Measurements from ENCODE around the gene SMYD2.
A peak's percentile ranks its signal among the peaks of the same experiment; 100 is the strongest.

Gene SMYD2

DNA sequence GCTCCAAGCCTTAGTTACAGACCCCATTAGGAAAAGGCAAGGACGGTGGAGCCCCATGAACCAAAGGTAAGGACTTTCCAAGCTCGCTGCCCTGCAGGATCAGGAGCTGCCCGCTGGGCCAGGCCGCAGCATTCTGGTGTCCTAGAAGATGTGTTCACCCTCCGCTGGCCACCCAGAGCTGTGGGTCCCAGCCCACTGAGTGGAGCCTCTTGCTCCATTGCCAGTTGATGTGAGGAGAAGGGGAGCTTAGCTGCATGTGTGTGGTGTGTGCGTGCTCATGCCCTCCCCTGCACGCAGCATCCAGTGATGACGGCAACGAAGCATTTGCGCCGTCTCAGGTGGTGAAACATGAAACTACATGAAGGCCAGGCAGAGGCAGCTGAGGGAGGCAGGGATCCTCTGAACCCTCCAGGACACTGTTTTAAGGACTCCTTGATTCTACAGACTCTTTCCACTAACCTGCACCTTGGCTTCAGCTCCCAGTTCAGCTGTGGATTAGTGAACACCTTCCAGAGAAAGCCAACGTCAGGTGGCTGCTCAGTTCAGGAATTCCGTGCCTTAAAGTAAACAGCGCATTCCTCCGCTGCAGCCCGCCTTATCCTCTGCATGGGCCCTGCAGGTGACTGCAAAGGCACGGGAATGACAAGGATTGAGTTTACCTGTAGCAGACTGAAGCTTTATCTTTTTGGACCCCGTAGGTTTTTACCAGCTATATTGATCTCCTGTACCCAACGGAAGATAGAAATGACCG lies 48.7 kb downstream of the SMYD2 start:
- no peak for DNase-seq (ENCODE audit: low spot score)

DNA sequence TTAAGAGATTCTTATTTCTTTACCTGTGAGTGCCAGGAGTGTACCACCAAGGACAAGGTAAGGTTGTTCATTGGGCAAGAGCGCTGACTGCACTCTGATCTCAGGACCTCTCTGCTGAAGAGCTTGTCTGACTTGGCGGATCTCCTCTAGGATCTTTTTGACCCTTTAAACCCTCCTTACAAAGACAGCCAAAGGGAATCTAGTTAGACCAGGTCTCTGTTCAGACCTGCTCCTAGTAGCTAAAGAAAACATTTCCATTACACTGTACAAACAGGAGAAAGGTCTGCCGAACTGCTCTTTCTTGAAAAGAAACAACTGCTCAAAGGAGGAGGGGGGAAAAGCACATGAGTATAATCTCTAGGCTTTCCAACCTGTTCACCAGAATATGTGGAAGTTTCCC lies 49.3 kb downstream of the SMYD2 start:
- no peak for DNase-seq (ENCODE audit: low spot score)

DNA sequence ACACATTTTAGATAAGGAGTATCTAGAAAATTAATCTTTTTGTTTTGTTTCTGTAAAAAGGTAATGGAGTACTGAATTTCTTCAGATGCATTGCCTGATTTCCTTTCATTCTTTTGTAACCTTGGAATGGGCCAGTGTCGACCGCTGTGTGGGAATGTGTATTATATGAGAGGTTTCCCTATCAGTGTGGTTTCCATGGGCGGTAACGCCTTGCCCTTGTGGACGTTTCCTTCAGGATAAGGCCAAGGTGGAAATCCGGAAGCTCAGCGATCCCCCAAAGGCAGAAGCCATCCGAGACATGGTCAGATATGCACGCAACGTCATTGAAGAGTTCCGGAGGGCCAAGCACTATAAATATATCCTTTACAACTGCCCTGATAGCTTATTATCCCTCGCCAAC lies 49.8 kb downstream of the SMYD2 start:
- DNase-seq (ENCODE audit: low spot score), result no peak

DNA sequence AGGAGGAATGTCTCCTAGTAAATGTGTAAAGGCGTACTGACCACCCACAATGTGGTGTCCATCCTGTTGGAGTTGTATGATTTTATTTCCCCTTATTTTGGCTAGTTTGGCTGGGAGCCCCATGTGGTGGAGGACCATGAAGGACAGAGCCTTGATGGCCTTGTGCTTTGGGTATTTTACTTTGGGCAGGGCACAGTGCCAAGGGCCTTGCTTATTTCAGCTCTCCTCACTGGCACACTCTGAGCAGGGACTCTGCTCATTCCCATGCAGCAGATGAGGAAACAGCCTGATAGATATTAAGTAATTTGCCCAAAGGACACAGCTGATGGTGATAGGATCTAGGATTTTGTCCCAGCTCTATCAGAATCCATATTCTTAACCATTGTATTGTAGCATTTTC lies 50.2 kb downstream of the SMYD2 start:
- no peak for DNase-seq (ENCODE audit: low spot score)

DNA sequence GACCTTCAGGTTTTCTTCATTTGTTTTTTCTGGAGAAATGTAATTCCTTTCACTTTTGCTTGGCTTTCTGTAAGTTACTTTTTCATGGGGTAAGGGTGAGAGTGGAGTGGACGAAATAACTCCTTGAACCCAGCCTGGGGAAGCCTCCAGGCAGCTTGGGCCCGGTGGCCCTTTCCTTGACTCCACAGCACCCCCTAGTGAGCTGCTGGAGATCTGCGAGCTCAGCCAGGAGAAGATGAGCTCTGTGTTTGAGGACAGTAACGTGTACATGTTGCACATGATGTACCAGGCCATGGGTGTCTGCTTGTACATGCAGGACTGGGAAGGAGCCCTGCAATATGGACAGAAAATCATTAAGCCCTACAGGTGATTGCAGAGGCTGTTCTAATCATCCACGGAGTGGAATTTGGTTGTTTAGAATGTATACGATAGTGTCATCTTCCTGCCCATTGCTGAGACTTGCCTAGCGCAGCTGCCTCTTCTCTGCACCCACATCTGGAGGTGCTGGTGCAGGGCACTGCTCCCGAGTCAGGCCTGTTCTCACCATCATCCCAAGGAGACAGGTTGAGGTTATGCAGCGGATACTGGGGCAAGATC lies 51.0 kb downstream of the SMYD2 start:
- peak; percentile 39 for DNase-seq (ENCODE audit: low spot score)

DNA sequence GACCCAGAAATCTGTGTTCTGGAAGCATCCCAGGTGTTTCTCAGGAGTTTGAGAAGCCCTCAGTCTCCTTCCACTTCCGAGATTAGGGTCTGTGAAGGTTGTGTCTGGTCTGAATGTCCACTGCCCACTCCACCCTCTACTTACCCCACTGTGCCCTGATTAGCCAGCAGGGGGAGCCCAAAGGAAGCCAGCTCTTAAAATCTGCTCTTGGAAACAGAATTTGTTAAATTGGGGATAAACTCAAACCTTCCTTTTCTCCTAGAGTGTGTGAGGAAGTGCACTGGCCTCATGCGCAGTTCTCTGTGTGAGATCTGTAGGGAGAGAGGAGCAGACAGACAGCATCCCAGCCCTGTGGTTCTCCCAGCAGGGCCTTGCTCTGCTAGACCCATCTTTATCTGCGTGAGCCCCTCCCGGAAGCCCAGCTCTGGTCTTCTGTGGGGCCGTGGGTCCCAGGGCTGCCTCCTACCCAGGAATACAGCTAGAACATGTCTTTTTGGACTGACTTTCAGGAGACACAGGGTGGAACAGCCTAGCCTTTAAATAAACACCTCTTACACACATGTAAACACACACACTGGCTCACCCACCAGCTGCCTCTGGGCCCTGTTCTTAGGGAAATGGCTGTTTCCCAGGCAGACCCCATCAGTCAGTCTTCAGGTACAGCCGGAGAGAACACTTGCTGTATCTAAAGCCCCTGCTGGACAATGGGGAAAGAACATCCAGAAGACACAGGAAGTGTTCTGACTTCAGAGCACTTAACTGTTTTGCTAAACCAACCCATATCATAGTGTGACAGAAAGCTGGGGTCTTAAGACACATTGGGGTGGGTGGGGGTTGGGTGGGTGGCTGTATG lies 52.2 kb downstream of the SMYD2 start:
- peak; percentile 32 for DNase-seq (ENCODE audit: low spot score)

DNA sequence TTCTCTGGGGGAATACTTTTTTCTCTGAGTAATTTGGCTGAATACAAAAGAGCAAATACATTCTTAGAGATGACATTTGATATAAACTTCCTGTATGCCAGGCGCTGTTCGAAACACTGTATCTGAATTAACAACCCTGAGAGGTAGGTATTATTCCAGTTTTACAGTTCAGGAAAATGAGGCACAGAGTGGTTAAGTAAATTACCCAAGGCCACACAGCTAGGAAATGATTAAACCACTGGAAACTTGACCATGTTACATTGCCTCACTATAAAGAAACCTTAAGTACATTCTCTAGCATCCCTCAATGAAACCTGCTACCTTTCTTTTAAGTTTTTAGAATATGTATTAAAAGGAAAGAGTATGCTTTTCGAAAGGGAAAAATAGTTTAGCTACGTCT lies 54.6 kb downstream of the SMYD2 start:
- no peak for DNase-seq (ENCODE audit: low spot score)

DNA sequence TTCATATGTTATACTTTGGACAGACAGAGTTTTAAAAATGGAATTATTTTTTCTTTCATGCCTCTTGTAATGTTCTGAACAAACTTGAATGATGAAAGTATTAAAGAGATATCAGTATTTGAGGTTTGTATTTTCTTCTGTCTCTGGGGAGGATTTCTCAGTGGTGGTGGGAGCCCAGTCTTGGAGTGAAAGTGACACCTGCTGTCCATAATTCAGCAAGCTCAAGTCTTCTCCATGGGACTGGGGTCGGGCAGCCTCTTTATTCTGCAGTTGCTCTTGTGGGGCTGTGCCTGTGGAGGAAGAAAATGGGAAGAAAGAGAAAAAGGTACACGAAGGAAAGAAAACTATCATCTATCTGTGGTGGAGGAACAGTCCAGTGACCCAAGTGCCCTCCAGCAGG lies 56.1 kb downstream of the SMYD2 start:
- no peak for DNase-seq (ENCODE audit: low spot score)

DNA sequence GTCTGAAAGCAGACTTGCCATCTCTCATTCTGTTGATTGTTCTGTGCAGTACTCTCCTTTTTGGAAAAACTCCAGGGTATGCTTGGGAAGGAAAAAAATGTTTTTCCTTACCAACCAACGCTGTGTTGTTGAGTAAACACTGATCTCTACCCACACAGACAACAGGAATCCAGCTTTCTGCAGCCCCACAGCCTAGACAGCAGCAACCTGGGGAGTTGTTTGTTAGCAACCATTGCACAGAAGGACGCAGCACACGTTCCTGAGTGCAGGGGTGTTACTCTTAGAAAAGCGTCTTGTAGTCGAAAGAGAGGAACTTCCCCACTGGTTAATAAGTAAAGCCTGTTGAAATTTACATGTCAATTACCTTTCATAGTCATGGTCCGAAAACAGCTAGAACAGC lies 56.6 kb downstream of the SMYD2 start:
- no peak for DNase-seq (ENCODE audit: low spot score)

DNA sequence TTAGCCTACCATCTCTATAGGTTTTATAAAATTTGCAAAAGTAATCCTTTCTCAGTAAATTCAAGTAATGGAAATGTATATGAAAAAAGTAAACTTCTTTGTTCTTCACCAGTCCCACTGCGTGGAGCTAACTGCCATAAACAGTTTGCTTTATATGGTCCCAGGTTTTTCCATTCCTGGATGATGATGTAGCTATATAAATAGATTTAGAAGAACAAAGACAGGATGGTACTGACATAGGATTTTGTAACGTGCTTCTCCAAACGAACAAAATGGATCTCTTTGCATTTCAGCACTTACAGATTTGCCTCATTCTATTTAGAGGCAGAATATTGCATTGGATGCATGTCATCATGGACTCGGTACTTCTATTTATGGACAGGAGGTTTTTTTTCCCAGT lies 57.3 kb downstream of the SMYD2 start:
- DNase-seq (ENCODE audit: low spot score), result no peak

DNA sequence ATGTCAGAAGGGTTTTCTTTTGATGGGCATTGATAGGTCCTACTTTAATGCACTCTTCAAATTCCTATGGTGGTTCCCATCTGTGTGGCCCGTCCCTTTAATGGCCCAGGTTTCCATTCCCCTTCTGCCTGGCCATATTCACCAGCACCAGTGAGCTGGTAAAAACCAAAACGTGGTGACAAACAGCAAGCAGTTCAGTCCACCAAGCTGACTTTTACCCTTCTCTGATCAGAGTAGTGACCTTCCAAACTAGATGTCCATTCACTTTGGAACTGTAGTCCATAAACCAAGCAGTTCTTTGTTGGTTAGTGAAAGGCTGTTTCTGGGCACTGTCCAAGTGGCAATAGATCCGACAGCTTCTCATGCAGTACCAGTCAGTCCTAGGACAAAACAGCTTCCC lies 60.5 kb downstream of the SMYD2 start:
- no peak for DNase-seq (ENCODE audit: low spot score)

DNA sequence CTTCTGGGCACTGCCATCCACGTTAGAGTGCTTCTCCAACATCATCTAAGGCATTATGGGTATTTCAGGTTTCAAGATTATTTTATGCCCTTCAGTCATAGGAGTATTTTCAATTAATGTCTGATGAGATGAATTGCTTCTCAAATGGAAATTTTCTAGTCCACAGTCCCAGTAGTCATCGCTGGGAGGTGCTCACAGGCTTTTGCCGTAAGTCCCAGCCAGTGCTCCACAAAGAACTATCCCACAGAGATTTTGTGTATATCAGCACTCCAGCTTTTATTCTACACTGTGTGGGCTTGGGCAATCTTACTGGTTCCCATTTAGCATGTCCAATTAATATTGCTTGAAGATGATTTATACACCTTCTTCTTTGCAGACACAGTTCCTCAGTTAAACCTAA lies 61.0 kb downstream of the SMYD2 start:
- DNase-seq (ENCODE audit: low spot score), result no peak

DNA sequence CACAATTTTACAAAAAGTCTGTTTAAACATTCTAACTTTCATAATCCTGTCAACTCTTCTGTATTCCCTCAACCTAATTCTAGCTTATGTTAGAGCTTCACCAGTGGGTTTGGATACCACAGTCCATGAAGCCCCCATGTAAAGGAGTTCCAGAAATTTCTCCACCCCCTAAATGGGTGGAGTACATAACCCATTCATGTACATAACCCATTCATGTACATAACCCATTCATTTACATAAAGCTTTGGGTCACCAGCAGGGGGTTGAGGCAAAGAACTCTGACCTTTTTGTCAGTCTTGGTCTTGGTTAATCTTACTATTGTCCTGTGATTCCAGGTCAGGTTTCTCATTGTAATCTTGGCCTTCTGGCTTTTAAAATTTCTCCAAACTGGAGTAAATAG lies 61.6 kb downstream of the SMYD2 start:
- no peak for DNase-seq (ENCODE audit: low spot score)

DNA sequence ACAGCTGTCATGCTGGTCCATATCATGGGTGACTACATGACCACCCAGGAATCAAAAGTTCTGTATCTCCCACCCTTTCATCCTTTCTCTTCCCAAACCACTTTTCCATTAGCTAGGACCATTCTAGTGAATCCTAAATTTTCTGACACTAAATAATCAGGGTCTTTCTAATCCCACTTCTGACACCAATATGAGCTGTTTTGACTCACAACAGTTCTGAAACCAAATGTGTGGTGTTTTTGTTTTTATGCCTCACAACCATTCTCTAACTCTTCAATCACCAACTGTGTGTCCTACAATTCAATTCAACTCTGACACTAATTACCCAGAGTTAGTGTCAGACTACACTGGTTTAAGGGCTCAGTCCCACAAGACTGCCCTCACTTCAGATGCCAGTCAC lies 63.9 kb downstream of the SMYD2 start:
- no peak for DNase-seq (ENCODE audit: low spot score)

DNA sequence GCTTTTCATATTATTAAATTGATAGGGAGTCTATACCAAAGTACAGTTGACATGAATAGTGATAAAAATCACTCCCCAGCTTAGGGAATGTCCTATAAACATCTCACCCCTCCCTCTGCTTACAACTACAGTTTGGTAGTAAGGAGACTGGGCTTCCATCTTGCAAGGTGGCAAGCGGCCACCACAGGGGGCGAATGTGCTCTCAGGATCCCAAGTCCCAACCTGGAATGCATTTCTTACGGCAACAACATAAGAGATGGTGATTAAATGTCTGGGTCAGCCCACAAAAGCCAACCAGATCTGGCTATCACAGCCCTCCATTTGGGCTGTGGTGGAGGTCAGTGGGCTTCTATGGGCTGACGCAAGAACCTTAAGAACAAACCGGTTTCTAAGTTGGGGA lies 68.0 kb downstream of the SMYD2 start:
- DNase-seq (ENCODE audit: low spot score), result no peak

DNA sequence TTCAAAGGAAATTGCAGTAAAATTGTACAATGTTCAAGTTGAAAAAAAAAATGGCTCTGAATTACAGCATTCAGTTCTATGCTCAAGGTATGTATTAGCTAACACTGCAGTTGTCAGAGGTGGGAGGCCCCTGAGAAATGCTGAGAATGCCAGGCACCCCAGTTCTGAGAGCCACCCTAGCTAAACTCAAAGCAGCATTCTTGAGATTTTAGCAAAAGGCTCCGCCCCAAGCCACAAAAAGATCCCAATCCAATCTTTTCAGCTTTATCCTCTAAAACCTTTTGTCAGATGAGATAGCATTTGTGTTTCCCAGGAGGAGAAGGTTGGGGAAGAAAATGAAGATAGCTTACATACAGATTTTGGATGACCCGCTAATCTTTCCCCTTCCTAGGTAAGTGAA lies 68.8 kb downstream of the SMYD2 start:
- no peak for DNase-seq (ENCODE audit: low spot score)

DNA sequence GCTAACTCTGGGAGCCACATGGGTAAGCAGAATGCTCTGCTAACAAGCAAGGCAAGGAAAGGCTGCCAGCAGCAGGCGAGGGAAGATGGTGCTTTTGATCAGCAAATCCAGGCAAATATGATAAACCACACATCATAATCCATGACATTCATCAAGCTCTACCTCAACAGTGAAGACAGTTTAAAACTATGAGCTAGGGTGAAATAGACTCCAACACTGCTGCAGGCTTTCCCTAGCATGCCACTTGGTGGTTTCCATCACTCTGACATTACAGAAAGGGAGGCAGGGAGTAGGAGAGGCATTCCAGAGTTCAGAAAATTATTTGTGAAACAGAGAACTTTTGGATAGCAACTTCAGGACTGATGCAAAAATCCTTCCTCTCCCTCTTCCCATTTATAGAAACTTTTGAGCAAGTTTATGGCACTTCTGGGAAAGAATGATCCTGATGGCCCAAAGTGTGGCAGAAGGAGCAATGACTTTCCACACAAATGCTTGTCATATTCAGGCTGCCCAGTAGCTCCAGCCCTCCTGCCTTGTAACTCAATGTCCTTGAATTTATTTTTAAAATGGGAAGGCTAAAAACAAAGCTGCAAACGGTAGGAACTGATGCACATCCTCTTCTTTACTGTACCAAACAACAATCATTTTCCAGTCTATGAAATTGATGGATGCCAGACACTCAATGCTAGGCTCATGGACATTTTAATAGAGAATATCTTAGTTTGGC lies 70.8 kb downstream of the SMYD2 start:
- DNase-seq (ENCODE audit: low spot score), result no peak

DNA sequence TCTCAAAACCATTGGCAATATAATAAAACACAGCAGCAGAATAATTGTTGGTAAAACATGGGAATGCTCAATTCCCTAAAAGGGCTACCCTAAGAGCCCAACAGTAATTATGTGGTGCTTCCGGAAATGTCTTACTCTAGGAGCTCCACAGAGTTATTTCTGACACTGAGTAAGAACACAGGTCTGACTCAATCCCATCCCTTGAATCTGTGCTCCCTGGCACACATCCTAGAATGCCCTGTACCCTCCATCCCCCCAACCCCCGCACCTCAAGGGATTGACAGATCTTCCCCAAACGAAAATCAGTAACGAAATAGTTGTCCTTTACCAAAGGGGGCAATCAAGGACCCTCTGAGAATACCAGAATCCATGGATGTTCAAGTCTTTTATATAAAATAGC lies 71.9 kb downstream of the SMYD2 start:
- no peak for DNase-seq (ENCODE audit: low spot score)

DNA sequence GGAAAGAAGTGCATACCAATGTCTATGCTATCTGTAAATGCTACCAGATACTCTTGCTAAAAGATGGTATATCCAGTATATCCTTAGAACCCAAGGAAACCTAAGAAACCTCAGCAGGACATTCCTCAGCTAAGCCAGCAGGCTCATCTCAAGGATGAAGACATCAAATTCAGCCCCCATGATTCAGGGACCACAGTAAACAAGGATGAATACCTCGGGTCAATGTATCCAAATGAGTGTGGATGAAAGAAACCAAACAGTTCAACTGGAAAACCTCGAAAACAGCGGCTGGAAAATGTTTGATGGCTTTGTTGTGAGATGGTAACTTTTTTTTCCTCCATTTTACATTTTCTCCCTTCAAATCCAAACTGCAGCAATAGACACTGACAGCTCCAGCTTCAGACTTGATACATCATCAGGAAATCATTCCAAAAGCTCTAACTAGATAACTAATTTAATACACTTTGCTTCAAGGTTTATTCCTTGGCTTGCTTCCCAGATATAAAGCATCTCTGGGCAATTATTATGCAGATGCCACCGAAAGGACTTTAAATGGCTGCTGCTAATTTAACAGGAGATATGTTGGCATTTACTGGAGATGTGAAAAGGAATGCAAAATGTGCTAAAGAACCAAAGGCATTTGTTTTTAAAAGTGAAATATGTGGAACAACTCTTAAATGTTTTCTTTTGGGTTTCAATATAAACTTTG lies 73.6 kb downstream of the SMYD2 start:
- DNase-seq (ENCODE audit: low spot score), result no peak

DNA sequence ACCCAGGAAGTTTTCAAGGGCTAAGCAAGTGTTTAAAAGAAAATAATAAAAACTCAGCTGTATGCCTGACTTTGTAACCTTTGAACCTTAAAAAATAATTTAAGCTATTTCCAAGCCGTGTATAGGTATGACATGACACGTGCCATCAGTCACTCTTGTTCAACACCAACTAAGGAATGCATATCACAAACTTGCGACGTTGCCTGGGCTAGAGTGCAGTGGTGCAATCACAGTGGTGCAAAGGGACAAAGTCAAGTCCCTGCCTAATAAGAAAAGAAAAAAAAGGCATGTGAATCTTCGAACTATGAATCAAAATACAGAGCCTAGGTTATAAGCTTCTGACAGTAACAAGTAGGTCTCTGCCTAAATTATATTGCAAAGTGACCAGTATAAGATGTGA lies 79.2 kb downstream of the SMYD2 start:
- DNase-seq (ENCODE audit: low spot score), result no peak

DNA sequence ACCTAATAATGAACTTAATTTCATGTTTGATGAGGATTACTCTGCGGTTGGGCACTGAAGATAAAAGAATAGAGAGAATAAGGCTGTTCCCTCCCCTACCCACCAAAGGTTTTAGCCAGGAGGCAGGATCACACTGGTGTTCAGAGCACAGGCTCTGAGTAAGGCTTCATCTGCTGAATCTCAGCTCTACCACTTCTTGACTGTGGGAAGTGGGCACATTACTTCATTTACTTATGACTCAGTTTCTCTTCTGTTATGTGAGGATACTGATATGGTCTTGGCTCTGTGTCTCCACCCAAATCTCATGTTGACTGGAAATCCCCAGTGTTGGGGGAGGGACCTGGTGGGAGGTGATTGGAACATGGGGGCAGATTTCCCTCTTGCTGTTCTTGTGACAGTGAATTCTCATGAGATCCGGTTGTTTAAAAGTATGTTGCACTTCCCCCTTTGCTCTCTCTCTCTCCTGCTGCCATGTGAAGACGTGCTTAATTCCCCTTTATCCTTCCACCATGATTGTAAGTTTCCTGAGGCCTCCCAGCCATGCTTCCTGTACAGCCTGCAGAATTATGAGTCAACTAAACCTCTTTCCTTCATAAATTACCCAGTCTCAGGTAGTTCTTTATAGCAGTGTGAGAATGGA lies 79.7 kb downstream of the SMYD2 start:
- DNase-seq (ENCODE audit: low spot score), result no peak

Measured in LoVo (cell line).